Heart left ventricle (tissue), 13 donors: Measurements from ENCODE around the gene S100A13.

Source experiments
- CTCF ChIP-seq, 12 donors: fragments of 200-600 bp; sonication (generic) in 4 of 12; IDR thresholded peaks; one replicate each; pipeline versions ENCODE4 v1.5.0 to v1.8.0; 2018 to 2022; ENCODE audit warnings: antibody characterized with exemption in 12 of 12, mild to moderate bottlenecking in 5 of 12
- POLR2A ChIP-seq, 2 donors: fragments of 450-650 bp; IDR thresholded peaks; one replicate each; pipeline ENCODE4 v1.6.1; 2017; ENCODE audit warnings: antibody characterized with exemption in 2 of 2, mild to moderate bottlenecking in 2 of 2, moderate library complexity in 2 of 2
- donor health status: ischemic (EF 13 %, LVEDD 7.1; RV severe dilation, severe dysfunction).
- donor health status: DM: no; HTN: yes; CAD: no.
- donor health status: DM: no; HTN: no; CAD: no.
- donor health status: ischemic (EF 25% LVEDD 6.9; RV normal size, moderate dysfunction).
- donor health status: ischemic (EF 25% LVEDD 5.7; RV mildly dilated, moderate dysfunction).
- donor health status: ischemic (EF 35%, LVEDD 5.7; RV mildly dilated, moderate dysfunction).
- donor health status: nonischemic (EF 11% LVEDD 7.7; RV severe dilation, severe dysfunction).
- donor health status: DM: yes; HTN: yes; CAD: no.
- donor health status: PGD.
- donor health status: ischemic (EF 29% LVEDD 5.4; RV normal size, mild dysfunction).
- donor health status: nonischemic (EF 23%, LVEDD 6.1; RV moderate dilation, normal function).

GRCh38 chr1:153577624-153578051, 49.7 kb downstream of the S100A13 start:
- TF ChIP-seq CTCF (IDR thresholded peaks at IDR 0.05) (no peak), POLR2A (IDR thresholded peaks at IDR 0.05) (no peak)
